HG02970 (cell line): Measurements from ENCODE around the gene SLC30A5.
"Not testable (repeated sequence)": the region's sequence is repeated elsewhere in the genome, so short reads cannot be mapped to it uniquely, and the experiment has no call there.

Source experiments
- ATAC-seq: cut with Tn5 transposase; IDR thresholded peaks from one replicate; pipeline ENCODE4 v1.9.1; 2021; ENCODE audit warnings: mild to moderate bottlenecking, moderate library complexity, moderate number of reproducible peaks; ENCODE audit not compliant: unreplicated experiment, low FRiP score

SLC30A5 gene

GRCh38 chr5:69099302-69099701 is 5.5 kb downstream of the SLC30A5 start:
- ATAC-seq, result no peak

- ATAC-seq, result no peak
Observed at GRCh38 chr5:69103521-69103920, 9.7 kb downstream of the SLC30A5 start.

GRCh38 chr5:69105996-69106906 is 12.4 kb downstream of the SLC30A5 start:
- no peak for ATAC-seq

- not testable (repeated sequence) for ATAC-seq
Observed at GRCh38 chr5:69108367-69108766, 14.6 kb downstream of the SLC30A5 start.

- ATAC-seq, result no peak
Observed at GRCh38 chr5:69113851-69114250, 20.0 kb downstream of the SLC30A5 start.

GRCh38 chr5:69115526-69115925 is 21.7 kb downstream of the SLC30A5 start:
- ATAC-seq, result no peak

GRCh38 chr5:69129413-69129812 is 35.6 kb downstream of the SLC30A5 start:
- no peak for ATAC-seq

- ATAC-seq, result no peak
Observed at GRCh38 chr5:69130241-69130640, 36.4 kb downstream of the SLC30A5 start.

GRCh38 chr5:69131304-69131703 is 37.5 kb downstream of the SLC30A5 start:
- ATAC-seq, result no peak

- ATAC-seq, result no peak
Observed at GRCh38 chr5:69134126-69134525, 40.3 kb downstream of the SLC30A5 start.

GRCh38 chr5:69136293-69136692 is 42.5 kb downstream of the SLC30A5 start:
- ATAC-seq, result no peak

GRCh38 chr5:69137208-69137607 is 43.4 kb downstream of the SLC30A5 start:
- not testable (repeated sequence) for ATAC-seq

GRCh38 chr5:69137807-69138206 is 44.0 kb downstream of the SLC30A5 start:
- no peak for ATAC-seq

GRCh38 chr5:69138766-69139165 is 45.0 kb downstream of the SLC30A5 start:
- no peak for ATAC-seq

GRCh38 chr5:69140239-69140638 is 46.4 kb downstream of the SLC30A5 start:
- not testable (repeated sequence) for ATAC-seq

- no peak for ATAC-seq
Observed at GRCh38 chr5:69140827-69141226, 47.0 kb downstream of the SLC30A5 start.

- not testable (repeated sequence) for ATAC-seq
Observed at GRCh38 chr5:69148576-69148975, 54.8 kb downstream of the SLC30A5 start.

- ATAC-seq, result no peak
Observed at GRCh38 chr5:69148981-69149675, 55.3 kb downstream of the SLC30A5 start.

GRCh38 chr5:69149676-69150010 is 55.8 kb downstream of the SLC30A5 start:
- ATAC-seq, result no peak

- ATAC-seq, result no peak
Observed at GRCh38 chr5:69152731-69153130, 58.9 kb downstream of the SLC30A5 start.

GRCh38 chr5:69156456-69156855 is 62.6 kb downstream of the SLC30A5 start:
- ATAC-seq, result no peak

- ATAC-seq, result no peak
Observed at GRCh38 chr5:69158039-69158438, 64.2 kb downstream of the SLC30A5 start.
